Right lobe of liver (tissue), 6 donors: ENCODE data around the gene BMP5. TPM values are rescaled to one million over a fixed set of nuclear protein-coding genes. Genes with fewer than 3 reads are reported as not detected.

Experiments used
- ATAC-seq, 4 donors: fragments of 200-7000 bp; cut with Tn5 transposase; one replicate each; pipeline ENCODE4 v1.9.1; 2020; ENCODE audit warnings: mild to moderate bottlenecking in 4 of 4, moderate library complexity in 4 of 4
- DNase-seq, 3 donors: peaks; one replicate each; pipeline ENCODE4 v3.0.0-alpha.2; 2020
- H3K27ac ChIP-seq, 3 donors: fragments of 200-600 bp; one replicate each; pipeline ENCODE4 v1.8.0; 2022
- H3K27me3 ChIP-seq, 2 donors: fragments of 200-600 bp; one replicate each; pipeline ENCODE4 v1.8.0; 2022
- H3K36me3 ChIP-seq, 4 donors: fragments of 200-600 bp; sonication (generic) in 1 of 4; one replicate each; pipeline versions ENCODE4 v1.5.1 to v1.8.0; 2017 to 2022; ENCODE audit warnings: control low read depth in 1 of 4
- H3K4me1 ChIP-seq, 4 donors: fragments of 200-600 bp; sonication (generic) in 1 of 4; one replicate each; pipeline versions ENCODE4 v1.5.1 to v1.8.0; 2017 to 2022; ENCODE audit warnings: control low read depth in 1 of 4
- H3K4me3 ChIP-seq, 3 donors: fragments of 200-600 bp; one replicate each; pipeline ENCODE4 v1.8.0; 2022
- H3K9me3 ChIP-seq, 4 donors: fragments of 200-600 bp; sonication (generic) in 1 of 4; one replicate each; pipeline versions ENCODE4 v1.5.1 to v1.8.0; 2017 to 2022; ENCODE audit warnings: control low read depth in 1 of 4
- CTCF ChIP-seq, 4 donors: fragments of 200-600 bp in 3 of 4; fragments of 450-650 bp in 1 of 4; IDR thresholded peaks; one replicate each; pipeline versions ENCODE4 v1.5.1 to v1.8.0; 2016 to 2022; ENCODE audit warnings: antibody characterized with exemption in 4 of 4, mild to moderate bottlenecking in 2 of 4
- POLR2A ChIP-seq: fragments of 450-650 bp; IDR thresholded peaks from one replicate; pipeline ENCODE4 v1.6.1; 2017; ENCODE audit warnings: antibody characterized with exemption, mild to moderate bottlenecking
- WGBS: methylation state at CpG from one replicate; pipeline ENCODE4 v1.1.6; 2018; ENCODE audit warnings: low coverage, low lambda C conversion rate; ENCODE audit not compliant: insufficient coverage; ENCODE audit errors: missing lambda C conversion rate; 5-methylcytosine and 5-hydroxymethylcytosine counted together
- intact Hi-C, 2 donors: fragments of 100-400 bp; cut with DNase I; formaldehyde crosslinking; loops; one replicate each; pipeline versions ENCODE4 v1.11.2 to v1.14.1; 2022
- total RNA-seq, 6 experiments: library from RNA; depleted of rRNA in 2 of 6; stranded (reverse); fragments of >200 nt in 2 of 6; fragmentation: NEBNext Ultra II Directional in 3 of 6; extraction: Animal tissue kit (Norgen Biotek cat#: 25700) in 3 of 6; gene quantifications; one replicate each; pipeline versions ENCODE4 v1.1.0 to v1.2.4, GENCODE V29; 2016 to 2023
- donor health status: DM: no; HTN: yes; CAD: no.
- donor health status: DM: no; HTN: no; CAD: no.
- donor health status: DM: no; HTN: no; CAD: no.
- donor health status: DM: no; HTN: yes; CAD: no.
- donor health status: DM: no; HTN: yes; CAD: no.

The BMP5 gene
- total RNA-seq, 6 experiments from 2014 or later: 0.18 to 0.95 (median 0.49) TPM

- no peaks in the 10 kb centered on the region for H3K9me3 ChIP-seq
- H3K4me3 ChIP-seq: no peak overlapping the region
- no peak for TF ChIP-seq CTCF (IDR thresholded peaks at IDR 0.05)
- no peak for TF ChIP-seq POLR2A
- DNase-seq (no peak), ATAC-seq (no peak)
- H3K4me1 ChIP-seq: no peaks in the 10 kb centered on the region
- H3K27ac ChIP-seq: no peak overlapping the region
- H3K27me3 ChIP-seq: no peaks in the 10 kb centered on the region
- intact Hi-C loops: no loop called here
- 32% methylated on average over 1 of the region's 1 CpG for WGBS
- no peaks in the 10 kb centered on the region for H3K36me3 ChIP-seq
Observed at GRCh38 chr6:55776113-55776512, 99.3 kb downstream of the BMP5 start.

DNA sequence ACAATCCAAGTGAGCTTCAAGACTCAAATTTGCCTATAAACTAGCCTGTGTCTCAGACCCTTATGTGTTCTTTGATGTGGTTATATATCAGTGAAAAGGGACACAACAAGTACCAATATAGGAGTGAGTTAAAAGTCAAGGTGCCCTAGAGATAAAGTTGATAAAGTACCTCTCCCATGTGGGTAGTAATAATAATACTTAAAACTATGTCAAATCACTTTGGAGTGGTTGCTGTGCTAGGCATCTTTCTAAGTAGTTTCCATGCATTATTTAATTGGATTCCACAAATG lies 100.4 kb downstream of the BMP5 start:
- H3K36me3 ChIP-seq: no peaks in the 10 kb centered on the region

DNA sequence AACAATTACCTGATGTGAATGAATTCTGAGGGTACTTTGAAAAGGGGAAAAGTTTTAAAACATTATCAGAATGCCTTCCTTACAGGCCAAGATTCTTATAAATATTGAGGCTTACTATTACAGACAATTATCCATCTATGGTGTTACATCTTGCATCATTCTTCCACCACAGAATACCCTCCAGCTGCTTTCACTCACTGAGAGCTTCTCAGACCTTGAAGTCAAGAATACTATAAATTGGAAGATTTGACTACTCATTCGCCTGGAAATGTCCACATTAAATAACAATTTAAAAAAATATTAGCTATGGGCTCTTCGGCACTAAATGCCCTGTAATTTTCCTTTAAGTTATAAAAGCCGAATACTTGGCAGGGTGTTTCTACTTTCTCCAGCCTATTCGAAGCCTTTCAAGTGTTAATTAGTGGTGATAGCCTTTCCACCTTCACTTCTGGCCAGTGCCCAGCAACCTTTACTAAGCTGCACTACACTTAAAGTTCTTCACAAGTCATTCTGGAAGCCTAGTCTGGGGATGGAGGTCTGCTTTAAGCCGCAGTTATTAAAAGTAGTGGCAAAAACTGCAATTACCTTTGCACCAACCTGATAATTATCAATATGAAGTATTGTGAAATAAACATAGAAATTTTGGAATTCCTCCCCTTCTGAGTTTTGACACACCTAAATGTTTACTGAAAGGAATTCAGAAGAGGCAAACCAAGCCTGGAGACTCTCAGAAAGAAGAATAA lies 100.9 kb downstream of the BMP5 start:
- Histone ChIP-seq H3K4me3 (no peak overlapping the region), H3K9me3 (no peaks in the 10 kb centered on the region), H3K4me1 (no peaks in the 10 kb centered on the region), H3K36me3 (no peaks in the 10 kb centered on the region), H3K27ac (no peak overlapping the region), H3K27me3 (no peaks in the 10 kb centered on the region)
- DNase-seq (no peak), ATAC-seq (no peak)
- WGBS: 44% methylated on average over 5 of the region's 5 CpGs
- intact Hi-C loops: no loop called here
- TF ChIP-seq CTCF (IDR thresholded peaks at IDR 0.05) (no peak), POLR2A (no peak)

More for the DNA sequence above, 100.4 kb downstream of the BMP5 start:
- intact Hi-C loops: no loop called here
- Histone ChIP-seq H3K9me3 (no peaks in the 10 kb centered on the region), H3K4me1 (no peaks in the 10 kb centered on the region), H3K27me3 (no peaks in the 10 kb centered on the region), H3K27ac (no peak overlapping the region), H3K4me3 (no peak overlapping the region)
- TF ChIP-seq CTCF (IDR thresholded peaks at IDR 0.05): no peak
- TF ChIP-seq POLR2A: no peak
- no peak for DNase-seq
- no peak for ATAC-seq

- Histone ChIP-seq H3K4me1 (no peaks in the 10 kb centered on the region), H3K27ac (no peak overlapping the region), H3K4me3 (no peak overlapping the region), H3K27me3 (no peaks in the 10 kb centered on the region), H3K36me3 (no peaks in the 10 kb centered on the region), H3K9me3 (no peaks in the 10 kb centered on the region)
- no peak for ATAC-seq
- TF ChIP-seq CTCF (IDR thresholded peaks at IDR 0.05): no peak
- no peak for TF ChIP-seq POLR2A
- no peak for DNase-seq
- intact Hi-C loops: no loop called here
- 62% methylated on average over 9 of the region's 9 CpGs for WGBS
Observed at GRCh38 chr6:55773620-55774216, 101.7 kb downstream of the BMP5 start.
